Measurements from ENCODE around the gene B3GNT9. TPM values are rescaled to one million over a fixed set of nuclear protein-coding genes. Genes with fewer than 3 reads are reported as not detected.

The B3GNT9 gene
- total and polyA plus RNA-seq, 9 donors, result 7.7 to 18.8 (median 13.1) TPM

- Histone ChIP-seq H3K27me3 (ENCODE audit: control insufficient read depth, insufficient read depth, low read length) (peaks cover 55% of the 10 kb centered on the region), H3K36me3 (ENCODE audit: control insufficient read depth, insufficient read depth, low read length) (peaks cover 38% of the 10 kb centered on the region), H3K4me1 (ENCODE audit: control insufficient read depth, insufficient read depth, low read length) (peaks cover 27% of the 10 kb centered on the region), H3K9me3 (replicated peaks; ENCODE audit: control insufficient read depth, low read depth, low read length) (no peaks in the 10 kb centered on the region), H3K4me3 (ENCODE audit: low read length) (peak overlapping the region; percentile 69), H3K27ac (ENCODE audit: low read length) (peak overlapping the region; percentile 77)
- DNase-seq, result peak; percentile 94
- WGBS (ENCODE audit: insufficient coverage), result 2% methylated on average over 94 of the region's 94 CpGs
Observed at GRCh38 chr16:67150047-67150832, 558 bp downstream of the B3GNT9 start.

DNA sequence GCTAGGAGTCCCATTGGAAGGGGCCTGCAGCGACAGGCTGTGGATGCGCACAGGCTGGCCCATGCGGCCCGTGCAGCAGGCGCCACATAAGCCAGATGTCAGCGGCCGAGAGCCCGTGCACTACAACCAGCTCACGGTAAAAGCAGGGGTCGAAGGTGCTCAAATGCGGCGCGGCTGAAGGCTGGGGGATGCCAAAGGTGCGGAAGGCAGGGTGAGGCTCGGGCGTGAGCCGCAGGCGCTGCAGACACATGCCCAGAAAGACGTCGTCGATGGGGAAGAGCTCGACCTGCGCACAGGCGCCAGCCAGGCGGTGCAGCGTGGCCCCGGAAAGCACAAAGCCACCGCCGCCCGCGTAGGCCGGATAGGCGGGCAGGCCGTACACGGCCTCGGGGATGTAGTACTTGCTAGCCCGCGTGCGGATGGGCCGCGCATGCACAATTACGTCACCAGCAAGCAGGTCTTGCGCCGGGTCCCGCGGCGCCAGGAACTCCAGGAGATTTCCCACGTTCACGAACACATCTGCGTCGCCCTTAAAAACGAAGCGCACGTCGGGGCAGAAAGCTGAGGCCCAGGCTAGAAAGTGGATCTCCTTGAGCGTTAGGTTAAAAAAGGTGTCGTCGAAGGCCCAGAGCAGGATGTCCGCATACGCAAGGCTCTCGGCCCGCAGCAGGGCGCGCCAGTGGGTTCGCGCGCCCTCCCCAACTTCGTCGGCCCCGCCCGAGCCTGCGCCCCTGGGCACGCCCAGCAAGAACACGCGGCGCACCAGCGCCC, 1.3 kb downstream of the B3GNT9 start:
- no peak overlapping the region for H3K4me3 ChIP-seq (ENCODE audit: low read length)
- H3K27ac ChIP-seq (ENCODE audit: low read length), result no peak overlapping the region
- peaks cover 19% of the 10 kb centered on the region for H3K4me1 ChIP-seq (ENCODE audit: control insufficient read depth, insufficient read depth, low read length)
- no peak for DNase-seq
- peaks cover 47% of the 10 kb centered on the region for H3K27me3 ChIP-seq (ENCODE audit: control insufficient read depth, insufficient read depth, low read length)
- H3K9me3 ChIP-seq (replicated peaks; ENCODE audit: control insufficient read depth, low read depth, low read length), result no peaks in the 10 kb centered on the region
- WGBS (ENCODE audit: insufficient coverage), result 39% methylated on average over 77 of the region's 77 CpGs
- H3K36me3 ChIP-seq (ENCODE audit: control insufficient read depth, insufficient read depth, low read length), result peaks cover 45% of the 10 kb centered on the region

- peaks cover 18% of the 10 kb centered on the region for H3K4me1 ChIP-seq (ENCODE audit: control insufficient read depth, insufficient read depth, low read length)
- 75% methylated on average over 7 of the region's 11 CpGs for WGBS (ENCODE audit: insufficient coverage)
- no peak overlapping the region for H3K4me3 ChIP-seq (ENCODE audit: low read length)
- peaks cover 40% of the 10 kb centered on the region for H3K27me3 ChIP-seq (ENCODE audit: control insufficient read depth, insufficient read depth, low read length)
- H3K27ac ChIP-seq (ENCODE audit: low read length), result no peak overlapping the region
- no peak for DNase-seq
- peaks cover 52% of the 10 kb centered on the region for H3K36me3 ChIP-seq (ENCODE audit: control insufficient read depth, insufficient read depth, low read length)
- H3K9me3 ChIP-seq (replicated peaks; ENCODE audit: control insufficient read depth, low read depth, low read length), result no peaks in the 10 kb centered on the region
Observed at GRCh38 chr16:67148656-67149275, 2.0 kb downstream of the B3GNT9 start.

DNA sequence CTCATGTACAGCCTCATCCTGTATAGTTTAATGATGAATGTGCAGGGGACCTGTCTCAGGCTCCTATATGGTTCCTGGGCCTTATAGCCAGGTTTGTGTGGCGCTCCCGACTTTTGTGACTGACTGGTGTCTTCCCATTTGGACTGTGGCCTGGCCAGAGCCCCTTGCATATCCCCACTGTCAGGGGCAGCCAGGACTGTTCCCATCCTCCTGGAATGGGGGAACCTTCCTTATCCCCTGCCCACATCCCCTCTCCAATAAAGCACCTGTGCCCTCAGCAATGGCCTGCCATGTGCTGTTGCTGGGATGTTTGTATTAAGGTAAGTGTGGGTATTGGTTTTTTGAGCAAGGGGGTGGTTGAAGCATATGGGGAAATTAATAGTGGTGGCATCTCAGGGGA, 2.6 kb downstream of the B3GNT9 start:
- no peak overlapping the region for H3K4me3 ChIP-seq (ENCODE audit: low read length)
- H3K9me3 ChIP-seq (replicated peaks; ENCODE audit: control insufficient read depth, low read depth, low read length), result no peaks in the 10 kb centered on the region
- peaks cover 18% of the 10 kb centered on the region for H3K4me1 ChIP-seq (ENCODE audit: control insufficient read depth, insufficient read depth, low read length)
- no peak for DNase-seq
- peaks cover 37% of the 10 kb centered on the region for H3K27me3 ChIP-seq (ENCODE audit: control insufficient read depth, insufficient read depth, low read length)
- no peak overlapping the region for H3K27ac ChIP-seq (ENCODE audit: low read length)
- H3K36me3 ChIP-seq (ENCODE audit: control insufficient read depth, insufficient read depth, low read length), result peaks cover 56% of the 10 kb centered on the region
- 100% methylated on average over 2 of the region's 2 CpGs for WGBS (ENCODE audit: insufficient coverage)

DNA sequence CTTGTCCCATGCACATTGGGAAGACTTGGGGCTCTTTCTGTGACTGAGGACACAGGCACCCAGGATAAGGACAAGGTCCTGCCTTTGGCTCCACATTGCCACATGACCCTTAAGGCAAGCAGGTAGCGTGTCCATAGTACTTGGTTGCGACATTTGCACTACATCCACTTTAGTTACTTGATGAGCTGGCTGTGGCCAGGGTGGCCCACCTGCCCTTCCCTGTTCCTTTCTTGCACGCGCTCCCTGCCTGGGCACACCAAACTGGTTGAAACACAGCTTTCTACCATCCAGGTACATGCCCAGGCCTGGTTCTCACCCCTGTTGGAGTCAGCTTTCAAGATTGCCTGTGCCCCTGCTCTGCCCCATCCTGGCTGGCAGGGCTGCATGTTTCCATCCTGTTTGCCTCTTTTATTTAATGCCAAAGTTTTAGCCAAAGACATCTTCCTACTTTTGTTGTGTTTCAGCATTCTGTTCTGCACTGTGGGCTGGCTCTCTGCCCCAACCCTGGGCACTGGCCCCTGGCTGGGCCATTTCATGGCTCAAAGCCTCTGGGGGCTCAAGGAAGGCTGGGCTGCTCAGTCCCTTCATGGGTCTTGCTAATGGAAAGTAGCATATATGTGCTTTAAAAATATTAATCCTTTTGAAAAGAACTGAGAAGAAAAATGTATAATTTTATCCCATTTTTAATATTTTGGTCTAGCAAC, 3.2 kb downstream of the B3GNT9 start:
- peaks cover 30% of the 10 kb centered on the region for H3K27me3 ChIP-seq (ENCODE audit: control insufficient read depth, insufficient read depth, low read length)
- H3K4me1 ChIP-seq (ENCODE audit: control insufficient read depth, insufficient read depth, low read length), result peaks cover 18% of the 10 kb centered on the region
- H3K9me3 ChIP-seq (replicated peaks; ENCODE audit: control insufficient read depth, low read depth, low read length), result no peaks in the 10 kb centered on the region
- H3K27ac ChIP-seq (ENCODE audit: low read length), result no peak overlapping the region
- H3K36me3 ChIP-seq (ENCODE audit: control insufficient read depth, insufficient read depth, low read length), result peaks cover 61% of the 10 kb centered on the region
- WGBS (ENCODE audit: insufficient coverage), result 97% methylated on average over 4 of the region's 4 CpGs
- DNase-seq, result no peak
- H3K4me3 ChIP-seq (ENCODE audit: low read length), result no peak overlapping the region

- no peaks in the 10 kb centered on the region for H3K9me3 ChIP-seq (replicated peaks; ENCODE audit: control insufficient read depth, low read depth, low read length)
- no peak overlapping the region for H3K4me3 ChIP-seq (ENCODE audit: low read length)
- H3K27ac ChIP-seq (ENCODE audit: low read length), result no peak overlapping the region
- 91% methylated on average over 6 of the region's 7 CpGs for WGBS (ENCODE audit: insufficient coverage)
- peaks cover 69% of the 10 kb centered on the region for H3K36me3 ChIP-seq (ENCODE audit: control insufficient read depth, insufficient read depth, low read length)
- DNase-seq, result no peak
- peaks cover 16% of the 10 kb centered on the region for H3K4me1 ChIP-seq (ENCODE audit: control insufficient read depth, insufficient read depth, low read length)
- H3K27me3 ChIP-seq (ENCODE audit: control insufficient read depth, insufficient read depth, low read length), result peaks cover 25% of the 10 kb centered on the region
Observed at GRCh38 chr16:67146523-67147357, 4.1 kb downstream of the B3GNT9 start.

DNA sequence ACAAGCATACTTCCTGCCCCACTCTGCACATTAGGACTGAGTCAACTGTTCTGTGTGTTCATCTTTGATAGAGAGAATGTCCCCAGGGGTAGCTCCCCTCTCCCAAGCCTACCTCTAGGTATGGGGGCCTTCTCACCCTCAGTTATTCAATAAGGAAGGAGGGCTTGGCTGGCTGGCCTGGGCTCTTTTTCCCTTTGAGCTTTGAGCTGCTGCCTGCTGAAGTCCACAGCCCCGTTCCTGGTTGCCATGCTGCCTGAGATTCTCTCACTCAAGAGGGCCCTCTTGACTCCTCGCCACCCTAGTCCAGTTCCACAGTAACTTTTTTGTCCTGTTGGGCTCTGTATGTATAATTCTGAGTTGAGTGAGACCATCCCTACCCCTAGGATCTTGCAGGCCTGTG, 5.1 kb downstream of the B3GNT9 start:
- no peak for DNase-seq
- WGBS (ENCODE audit: insufficient coverage), result no CpG with 5 or more reads among the region's 2 CpGs
- Histone ChIP-seq H3K27me3 (ENCODE audit: control insufficient read depth, insufficient read depth, low read length) (peaks cover 15% of the 10 kb centered on the region), H3K27ac (ENCODE audit: low read length) (no peak overlapping the region), H3K4me1 (ENCODE audit: control insufficient read depth, insufficient read depth, low read length) (peaks cover 6% of the 10 kb centered on the region), H3K9me3 (replicated peaks; ENCODE audit: control insufficient read depth, low read depth, low read length) (no peaks in the 10 kb centered on the region), H3K36me3 (ENCODE audit: control insufficient read depth, insufficient read depth, low read length) (peaks cover 79% of the 10 kb centered on the region), H3K4me3 (ENCODE audit: low read length) (no peak overlapping the region)

- Histone ChIP-seq H3K27ac (ENCODE audit: low read length) (no peak overlapping the region), H3K36me3 (ENCODE audit: control insufficient read depth, insufficient read depth, low read length) (peaks cover 87% of the 10 kb centered on the region), H3K27me3 (ENCODE audit: control insufficient read depth, insufficient read depth, low read length) (peaks cover 12% of the 10 kb centered on the region), H3K4me3 (ENCODE audit: low read length) (no peak overlapping the region), H3K4me1 (ENCODE audit: control insufficient read depth, insufficient read depth, low read length) (peaks cover 2% of the 10 kb centered on the region), H3K9me3 (replicated peaks; ENCODE audit: control insufficient read depth, low read depth, low read length) (no peaks in the 10 kb centered on the region)
- no peak for DNase-seq
- 100% methylated on average over 1 of the region's 2 CpGs for WGBS (ENCODE audit: insufficient coverage)
Observed at GRCh38 chr16:67144943-67145342, 5.9 kb downstream of the B3GNT9 start.

DNA sequence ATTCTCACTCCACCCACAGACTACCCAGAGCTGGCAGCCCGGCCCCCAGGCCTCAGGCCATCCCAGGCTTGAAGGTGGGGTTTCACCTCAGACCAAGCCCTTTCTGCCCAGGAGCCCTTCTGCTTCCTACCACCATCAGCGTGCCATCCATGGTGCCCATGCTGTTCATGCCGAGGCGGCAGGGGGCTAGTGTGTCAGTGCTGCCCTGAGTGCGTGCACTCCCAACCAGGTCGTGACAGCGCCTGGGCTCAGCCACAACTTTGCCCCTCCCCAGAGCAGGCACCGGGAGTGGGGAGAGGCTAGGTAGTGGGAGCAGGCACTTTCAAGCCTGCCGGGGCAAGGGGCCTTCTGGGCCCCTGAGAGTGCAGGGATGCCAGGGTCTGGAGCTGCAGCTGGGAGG, 8.5 kb downstream of the B3GNT9 start:
- WGBS (ENCODE audit: insufficient coverage), result 92% methylated on average over 7 of the region's 9 CpGs
- H3K36me3 ChIP-seq (ENCODE audit: control insufficient read depth, insufficient read depth, low read length), result peaks cover 89% of the 10 kb centered on the region

More for the DNA sequence above, 8.5 kb downstream of the B3GNT9 start:
- Histone ChIP-seq H3K4me3 (ENCODE audit: low read length) (no peak overlapping the region), H3K27me3 (ENCODE audit: control insufficient read depth, insufficient read depth, low read length) (no peaks in the 10 kb centered on the region), H3K4me1 (ENCODE audit: control insufficient read depth, insufficient read depth, low read length) (no peaks in the 10 kb centered on the region), H3K27ac (ENCODE audit: low read length) (no peak overlapping the region), H3K9me3 (replicated peaks; ENCODE audit: control insufficient read depth, low read depth, low read length) (no peaks in the 10 kb centered on the region)
- no peak for DNase-seq
